GM12864 (cell line): ENCODE data around the gene C6orf52.
"Not testable (repeated sequence)": the region's sequence is repeated elsewhere in the genome, so short reads cannot be mapped to it uniquely, and the experiment has no call there.

Experiments used
- DNase-seq: peaks from one replicate; pipeline ENCODE4 v3.0.0-alpha.2; 2011; ENCODE audit warnings: low read depth
- H3K4me3 ChIP-seq: 2 replicates; pipeline ENCODE4 v1.5.1; 2011; ENCODE audit warnings: mild to moderate bottlenecking, low read depth, low read length, control low read depth
- CTCF ChIP-seq: IDR thresholded peaks from 2 replicates; pipeline ENCODE4 v1.5.1; 2011; ENCODE audit warnings: low read depth, mild to moderate bottlenecking, moderate library complexity, low read length, control low read depth, inconsistent platforms; ENCODE audit errors: missing control alignments

The C6orf52 gene

GRCh38 chr6:10721850-10722569 is 27.6 kb upstream of the C6orf52 start:
- peak overlapping the region; percentile 58 for H3K4me3 ChIP-seq
- TF ChIP-seq CTCF = no peak
- DNase-seq = no peak

DNA sequence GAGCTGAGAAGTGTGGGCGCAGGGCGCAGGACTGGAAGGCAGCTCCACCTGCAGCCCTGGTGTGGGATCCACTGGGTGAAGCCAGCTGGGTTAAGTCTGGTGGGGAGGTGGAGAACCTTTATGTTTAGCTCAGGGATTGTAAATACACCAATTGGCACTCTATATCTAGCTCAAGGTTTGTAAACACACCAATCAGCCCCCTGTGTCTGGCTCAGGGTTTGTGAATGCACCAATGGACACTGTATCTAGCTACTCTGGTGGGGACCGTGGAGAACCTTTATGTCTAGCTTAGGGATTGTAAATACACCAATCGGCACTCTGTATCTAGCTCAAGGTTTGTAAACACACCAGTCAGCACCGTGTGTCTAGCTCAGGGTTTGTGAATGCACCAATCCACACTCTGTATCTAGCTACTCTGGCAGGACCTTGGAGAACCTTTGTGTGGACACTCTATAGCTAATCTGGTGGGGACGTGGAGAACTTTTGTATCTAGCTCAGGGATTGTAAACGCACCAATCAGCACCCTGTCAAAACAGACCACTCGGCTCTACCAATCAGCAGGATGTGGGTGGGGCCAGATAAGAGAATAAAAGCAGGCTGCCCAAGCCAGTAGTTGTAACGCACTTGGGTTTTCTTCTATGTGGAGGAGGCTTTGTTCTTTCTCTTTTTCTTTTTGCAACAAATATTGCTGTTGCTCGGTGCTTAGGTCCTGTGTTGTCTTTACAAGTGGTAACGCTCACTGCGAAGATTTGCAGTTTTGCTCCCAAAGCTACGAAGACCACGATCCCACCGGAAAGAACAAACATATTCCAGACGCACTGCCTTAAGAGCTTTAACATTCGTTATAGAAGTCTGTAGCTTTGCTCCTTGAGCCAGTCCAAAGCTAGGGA is 26.8 kb upstream of the C6orf52 start:
- peak overlapping the region; percentile 69 for H3K4me3 ChIP-seq
- not testable (repeated sequence) for DNase-seq

GRCh38 chr6:10720265-10720959 is 26.0 kb upstream of the C6orf52 start:
- peak overlapping the region; percentile 69 for H3K4me3 ChIP-seq
- no peak for TF ChIP-seq CTCF
- DNase-seq = no peak

- H3K4me3 ChIP-seq = peak overlapping the region; percentile 69
- DNase-seq = no peak
- no peak for TF ChIP-seq CTCF
Observed at GRCh38 chr6:10719964-10720264, 25.5 kb upstream of the C6orf52 start.

- H3K4me3 ChIP-seq = peak overlapping the region; percentile 69
- no peak for TF ChIP-seq CTCF
- DNase-seq = no peak
Observed at GRCh38 chr6:10719296-10719963, 25.0 kb upstream of the C6orf52 start.

DNA sequence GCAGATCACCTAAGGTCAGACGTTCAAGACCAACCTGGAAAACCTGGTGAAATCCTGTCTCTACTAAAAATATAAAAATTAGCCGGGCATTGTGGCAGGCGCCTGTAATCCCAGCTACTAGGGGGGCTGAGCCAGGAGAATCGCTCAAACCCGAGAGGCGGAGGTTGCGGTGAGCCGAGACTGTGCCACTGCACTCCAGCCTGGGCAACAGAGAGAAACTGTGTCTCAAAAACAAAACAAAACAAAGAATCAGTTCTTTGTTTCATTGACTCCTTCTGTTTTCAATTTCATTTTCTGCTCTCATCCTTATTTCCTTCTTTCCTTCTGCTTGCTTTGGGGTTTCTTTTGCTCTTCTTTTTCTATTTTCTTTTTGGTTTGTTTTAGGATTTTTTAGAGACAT is 19.5 kb upstream of the C6orf52 start:
- H3K4me3 ChIP-seq = no peak overlapping the region
- DNase-seq = no peak
- TF ChIP-seq CTCF = no peak

- no peak overlapping the region; the same call in 1 of the 2 replicates for H3K4me3 ChIP-seq
- no peak for DNase-seq
- no peak for TF ChIP-seq CTCF
Observed at GRCh38 chr6:10696655-10697054, 2.2 kb upstream of the C6orf52 start.
